GM21515 (cell line): ENCODE measurements around the gene SRRM1.

Experiments used
- ATAC-seq: cut with Tn5 transposase; IDR thresholded peaks from one replicate; pipeline ENCODE4 v1.9.1; 2021; ENCODE audit not compliant: unreplicated experiment

SRRM1 gene, protein sequence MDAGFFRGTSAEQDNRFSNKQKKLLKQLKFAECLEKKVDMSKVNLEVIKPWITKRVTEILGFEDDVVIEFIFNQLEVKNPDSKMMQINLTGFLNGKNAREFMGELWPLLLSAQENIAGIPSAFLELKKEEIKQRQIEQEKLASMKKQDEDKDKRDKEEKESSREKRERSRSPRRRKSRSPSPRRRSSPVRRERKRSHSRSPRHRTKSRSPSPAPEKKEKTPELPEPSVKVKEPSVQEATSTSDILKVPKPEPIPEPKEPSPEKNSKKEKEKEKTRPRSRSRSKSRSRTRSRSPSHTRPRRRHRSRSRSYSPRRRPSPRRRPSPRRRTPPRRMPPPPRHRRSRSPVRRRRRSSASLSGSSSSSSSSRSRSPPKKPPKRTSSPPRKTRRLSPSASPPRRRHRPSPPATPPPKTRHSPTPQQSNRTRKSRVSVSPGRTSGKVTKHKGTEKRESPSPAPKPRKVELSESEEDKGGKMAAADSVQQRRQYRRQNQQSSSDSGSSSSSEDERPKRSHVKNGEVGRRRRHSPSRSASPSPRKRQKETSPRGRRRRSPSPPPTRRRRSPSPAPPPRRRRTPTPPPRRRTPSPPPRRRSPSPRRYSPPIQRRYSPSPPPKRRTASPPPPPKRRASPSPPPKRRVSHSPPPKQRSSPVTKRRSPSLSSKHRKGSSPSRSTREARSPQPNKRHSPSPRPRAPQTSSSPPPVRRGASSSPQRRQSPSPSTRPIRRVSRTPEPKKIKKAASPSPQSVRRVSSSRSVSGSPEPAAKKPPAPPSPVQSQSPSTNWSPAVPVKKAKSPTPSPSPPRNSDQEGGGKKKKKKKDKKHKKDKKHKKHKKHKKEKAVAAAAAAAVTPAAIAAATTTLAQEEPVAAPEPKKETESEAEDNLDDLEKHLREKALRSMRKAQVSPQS

DNA sequence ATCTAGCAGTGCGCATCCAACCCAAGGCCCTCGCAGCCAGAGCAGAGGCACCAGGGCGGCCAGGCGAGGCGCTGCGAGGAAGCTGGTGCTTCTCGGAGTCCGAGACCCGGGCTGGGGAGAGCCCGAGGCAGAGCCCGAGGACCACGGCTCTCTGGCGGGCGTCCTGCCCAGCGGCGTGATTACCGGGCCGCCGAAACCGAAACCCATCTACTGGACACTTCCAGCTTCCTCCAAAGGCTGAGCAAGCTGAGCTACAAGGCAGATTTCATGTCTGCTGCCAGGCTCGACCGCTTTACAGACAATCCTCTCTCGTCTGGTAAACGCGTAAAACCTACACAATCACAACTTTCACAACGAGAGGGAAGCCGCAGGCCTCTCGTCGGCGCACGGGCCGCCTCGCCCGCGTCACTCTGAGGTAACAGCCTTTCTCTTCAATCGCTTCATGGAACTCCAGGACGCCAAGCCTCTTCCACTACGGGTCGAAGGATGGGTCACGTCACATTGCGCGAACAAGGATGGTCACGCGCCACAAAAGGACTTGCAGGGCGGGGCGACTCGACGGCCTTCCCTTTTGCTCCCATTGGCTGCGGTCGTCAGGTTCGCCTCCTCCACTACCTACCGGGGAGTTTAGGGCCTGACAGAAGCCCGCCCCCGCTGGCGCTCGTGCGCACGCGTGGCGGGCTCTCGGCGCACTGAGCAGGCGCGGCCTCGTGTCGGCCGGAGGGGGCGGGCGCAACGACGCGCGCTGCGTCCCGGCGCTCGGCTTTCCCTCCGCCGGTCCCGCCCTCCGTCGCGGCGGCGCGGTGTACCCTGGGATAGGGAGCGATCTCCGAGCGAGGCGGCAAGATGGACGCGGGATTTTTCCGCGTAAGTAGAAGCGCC is at the start of gene SRRM1:
Gene SRRM1 (plus strand): TSS at position 822 of the 882 bp plus-strand sequence. CDS start 25 bp downstream, at position 847.
- peak; percentile 86 for ATAC-seq

DNA sequence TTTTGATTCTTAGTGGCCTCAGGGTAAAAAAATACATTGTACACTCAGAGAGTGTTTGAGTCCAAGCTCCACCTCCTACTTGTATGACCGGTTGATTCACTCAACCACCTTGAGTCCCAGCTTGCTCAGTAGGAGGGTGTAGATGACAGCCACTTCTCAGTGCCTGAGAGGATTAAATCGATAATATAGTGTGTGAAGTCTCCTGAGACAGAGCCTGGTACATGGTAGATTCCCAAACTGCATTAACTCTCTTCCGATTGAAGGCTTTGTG is 48.8 kb upstream of the SRRM1 start:
- ATAC-seq: no peak

DNA sequence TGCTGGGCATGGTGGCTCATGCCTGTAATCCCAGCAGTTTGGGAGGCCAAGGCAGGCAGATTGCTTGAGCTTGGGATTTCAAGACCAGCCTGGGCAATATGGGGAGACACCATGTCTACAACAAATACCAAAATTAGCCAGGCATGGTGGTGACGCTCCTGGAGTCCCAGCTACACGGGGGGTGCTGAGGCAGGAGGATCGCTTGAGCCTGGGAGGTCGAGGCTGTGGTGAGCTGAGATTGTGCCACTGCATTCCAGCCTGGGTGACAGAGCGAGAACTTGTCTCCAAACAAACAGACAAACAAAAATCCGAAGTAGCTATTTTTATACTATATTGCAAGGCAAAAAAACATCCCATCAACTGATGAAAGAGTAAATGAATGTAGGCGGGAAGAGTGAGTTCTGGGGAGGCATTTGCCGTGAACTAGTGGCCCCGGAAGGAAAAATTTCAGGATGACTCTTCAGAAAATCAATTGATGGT is 46.7 kb upstream of the SRRM1 start:
- ATAC-seq: no peak

DNA sequence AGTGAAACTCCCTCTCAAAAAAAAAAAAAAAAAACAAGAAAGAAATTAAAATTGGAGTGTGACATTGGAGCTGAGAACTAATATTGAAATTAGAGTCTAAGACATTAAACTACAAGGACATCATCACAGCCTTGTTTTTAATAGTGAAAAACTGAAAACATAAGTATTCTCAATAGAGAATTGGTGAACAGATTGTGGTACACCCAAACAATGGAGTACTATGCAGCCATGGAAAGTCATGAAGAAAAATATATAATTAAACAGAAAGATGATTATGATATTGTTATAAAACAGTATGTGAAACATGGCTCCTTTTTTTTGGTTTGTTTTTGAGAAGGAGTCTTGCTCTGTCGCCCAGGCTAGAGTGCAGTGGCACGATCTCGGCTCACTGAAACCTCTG is 43.8 kb upstream of the SRRM1 start:
- no peak for ATAC-seq

DNA sequence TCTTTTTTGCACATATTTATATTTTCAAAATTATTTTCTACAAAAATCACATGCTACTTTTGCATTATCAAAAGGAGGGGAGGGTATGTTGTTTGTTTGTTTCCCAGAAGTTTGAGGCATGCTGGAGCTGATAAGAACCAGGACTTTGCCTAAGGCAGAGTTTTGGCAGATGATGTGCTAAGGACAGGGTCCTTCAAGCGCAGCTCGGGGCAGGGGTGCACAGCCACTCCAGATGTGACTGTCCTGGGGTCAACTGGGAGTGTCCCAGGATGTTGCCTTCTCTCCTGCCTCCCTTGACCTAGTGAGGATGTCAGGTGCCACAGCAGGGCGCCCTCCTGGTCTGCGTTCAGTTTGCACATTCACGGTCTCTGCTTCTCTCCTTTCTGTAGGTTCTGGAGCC is 42.6 kb upstream of the SRRM1 start:
- no peak for ATAC-seq

DNA sequence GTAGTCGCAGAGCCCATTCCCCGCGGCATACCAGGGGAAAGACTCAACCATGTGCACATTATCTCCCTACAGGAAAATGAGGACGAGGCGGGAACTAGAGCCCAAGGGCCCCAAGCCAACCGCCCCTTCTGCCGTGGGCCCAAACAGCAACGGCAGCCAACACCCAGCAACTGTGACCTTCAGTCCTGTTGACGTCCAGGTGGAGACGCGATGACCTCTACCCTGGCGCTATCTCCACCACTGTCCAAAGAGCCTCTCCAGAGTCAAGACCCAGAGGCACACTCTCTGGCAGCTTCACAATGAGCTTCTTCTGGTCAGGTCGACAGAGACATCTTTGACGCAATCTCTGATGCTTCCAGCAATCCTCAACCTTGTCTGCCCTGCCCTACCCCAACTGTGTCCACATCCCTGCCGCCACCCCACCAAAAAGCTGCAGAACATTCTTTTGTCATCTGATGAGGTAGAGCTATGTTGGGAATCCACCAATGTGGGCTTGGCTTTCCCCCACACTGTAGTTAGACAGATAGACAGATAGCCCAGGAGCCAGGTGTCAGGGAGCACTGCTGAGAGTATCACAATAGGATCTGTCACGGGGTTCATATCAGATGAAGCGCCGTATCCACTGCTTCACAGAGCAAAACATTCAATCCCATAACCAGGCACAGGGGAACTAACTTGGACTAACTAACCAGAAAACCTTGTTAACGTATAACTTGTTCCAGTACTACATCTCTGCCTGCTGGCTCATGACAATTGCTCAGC is 37.4 kb upstream of the SRRM1 start:
- no peak for ATAC-seq

DNA sequence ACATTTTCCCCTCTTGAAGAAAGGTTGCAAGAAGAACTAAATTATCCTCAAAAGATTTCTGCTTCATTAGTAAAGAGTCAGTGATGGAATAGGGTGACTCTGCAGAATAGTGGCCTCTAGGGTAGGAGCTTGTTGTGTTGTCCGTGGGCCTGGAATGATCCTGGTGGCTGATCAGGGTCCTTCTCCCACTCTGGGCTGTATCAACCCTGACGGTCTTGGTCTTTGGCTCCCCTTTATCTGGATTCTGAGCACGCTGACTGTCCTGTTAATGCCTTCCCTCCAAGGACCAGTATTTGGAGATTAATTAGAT is 36.9 kb upstream of the SRRM1 start:
- no peak for ATAC-seq

DNA sequence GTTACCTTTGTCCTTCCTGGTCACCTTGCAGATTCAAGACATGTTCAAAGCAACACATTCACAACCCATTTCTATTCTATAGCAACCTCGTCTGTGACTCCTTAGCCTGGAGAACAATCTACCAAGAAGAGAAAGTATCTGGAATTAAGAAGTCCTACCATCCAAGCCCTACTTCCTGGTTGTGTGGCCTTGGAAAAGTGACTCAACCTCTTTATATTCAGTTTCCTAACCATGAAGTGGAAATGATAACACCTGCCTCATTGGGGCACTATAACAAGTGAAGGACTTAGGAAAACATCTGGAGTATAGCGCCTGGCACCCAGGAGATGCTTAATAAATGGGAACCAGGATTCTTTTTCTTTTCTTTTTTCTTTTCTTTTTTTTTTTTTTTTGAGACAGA is 36.5 kb upstream of the SRRM1 start:
- ATAC-seq: no peak

DNA sequence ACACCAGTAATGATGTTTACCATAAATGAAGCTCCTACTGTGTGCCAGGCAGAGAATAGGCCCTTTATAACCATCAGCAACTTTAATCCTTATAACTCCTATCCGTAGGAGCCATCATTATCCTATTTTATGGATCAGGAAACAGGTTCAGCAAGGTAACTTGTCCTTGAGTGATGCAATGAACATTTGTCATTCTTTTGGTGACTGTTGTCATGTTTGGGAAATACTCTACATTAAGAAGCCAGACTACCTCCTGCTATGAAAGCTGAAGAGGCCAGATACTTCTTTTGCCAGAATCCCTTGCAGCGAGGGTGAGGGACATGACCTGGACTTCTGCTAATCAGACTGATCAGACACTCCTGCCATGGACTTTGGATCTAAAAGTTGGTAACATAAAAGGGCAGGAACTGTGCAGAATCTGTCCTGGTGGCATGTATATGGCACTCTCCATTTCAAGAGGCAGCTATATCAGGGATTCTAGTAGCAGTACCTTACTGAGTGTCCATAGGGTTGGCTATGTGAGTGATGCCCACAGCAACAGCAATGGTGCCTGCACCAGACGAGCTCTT is 33.1 kb upstream of the SRRM1 start:
- ATAC-seq: no peak

DNA sequence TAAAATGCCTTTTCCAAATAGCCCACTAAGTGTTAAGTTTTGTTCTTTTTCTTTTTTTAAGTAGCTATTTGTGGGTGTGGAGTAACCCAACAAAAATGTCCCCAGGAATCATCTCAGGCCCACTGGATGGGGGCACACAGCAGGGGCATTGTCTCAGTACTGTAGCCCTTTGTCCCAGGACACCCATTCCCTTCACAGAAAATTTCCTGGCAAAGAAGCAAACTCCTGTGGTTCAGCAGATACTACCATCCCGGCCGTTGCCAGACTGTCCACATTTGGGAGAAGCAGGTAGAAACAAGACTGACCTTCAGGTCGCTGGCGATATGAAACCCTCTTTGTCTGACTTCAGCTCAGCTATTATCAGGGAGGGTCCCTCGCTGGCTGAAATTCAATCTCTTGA is 23.7 kb upstream of the SRRM1 start:
- ATAC-seq: no peak

DNA sequence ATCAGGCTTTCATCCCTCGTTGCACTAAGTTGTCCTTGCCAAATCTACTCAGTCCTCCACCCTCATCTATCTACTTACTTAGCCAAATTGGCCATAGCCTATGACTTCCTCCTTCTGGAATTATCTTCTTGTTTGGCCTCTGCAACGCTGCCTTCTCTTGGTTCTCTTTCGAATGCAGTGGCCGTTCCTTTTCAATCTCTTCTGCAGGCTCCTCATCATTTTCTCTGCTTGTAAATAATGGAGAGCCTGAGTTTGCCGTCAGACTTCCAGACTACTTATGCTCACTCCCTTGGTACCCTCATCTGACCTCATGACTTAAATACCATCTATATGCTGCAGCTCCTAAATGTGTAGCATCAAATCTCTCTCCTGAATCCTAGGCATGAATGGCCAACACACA is 22.4 kb upstream of the SRRM1 start:
- ATAC-seq: no peak

DNA sequence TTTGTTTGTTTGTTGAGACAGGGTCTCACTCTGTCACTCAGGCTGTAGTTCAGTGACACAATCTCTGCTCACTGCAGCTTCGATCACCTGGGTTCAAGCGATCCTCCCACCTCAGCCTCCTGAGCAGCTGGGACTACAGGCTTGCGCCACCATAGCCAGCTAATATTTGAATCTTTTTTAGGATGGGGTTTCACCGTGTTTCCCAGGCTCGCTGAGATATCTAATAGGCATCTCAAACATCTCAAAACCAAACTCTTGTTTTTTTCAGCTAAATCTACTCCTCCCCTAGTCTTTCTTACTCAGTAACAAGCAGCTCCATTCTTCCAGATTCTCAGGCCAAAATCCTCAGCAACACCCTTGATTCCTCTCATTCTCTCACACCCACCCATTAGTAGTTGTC is 22.0 kb upstream of the SRRM1 start:
- no peak for ATAC-seq

DNA sequence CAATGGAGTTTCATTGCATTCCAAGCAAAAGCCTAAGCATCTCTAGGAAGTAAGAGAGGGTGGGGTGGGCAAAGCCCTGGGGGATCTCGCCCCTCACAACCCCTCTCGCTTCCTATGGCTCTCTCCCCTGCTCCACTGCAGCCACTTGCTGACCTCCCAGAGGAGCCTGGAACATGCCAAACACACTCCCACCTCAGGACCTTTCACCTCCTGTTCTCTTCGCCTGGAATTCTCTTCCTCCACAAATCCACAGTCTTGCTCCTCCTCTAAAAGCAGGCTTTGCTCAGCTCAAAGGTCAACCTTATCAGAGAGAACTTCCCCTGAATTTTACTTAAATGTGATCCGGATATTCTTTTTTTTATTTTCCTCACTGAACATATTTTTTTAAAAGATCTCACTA is 20.9 kb upstream of the SRRM1 start:
- no peak for ATAC-seq

DNA sequence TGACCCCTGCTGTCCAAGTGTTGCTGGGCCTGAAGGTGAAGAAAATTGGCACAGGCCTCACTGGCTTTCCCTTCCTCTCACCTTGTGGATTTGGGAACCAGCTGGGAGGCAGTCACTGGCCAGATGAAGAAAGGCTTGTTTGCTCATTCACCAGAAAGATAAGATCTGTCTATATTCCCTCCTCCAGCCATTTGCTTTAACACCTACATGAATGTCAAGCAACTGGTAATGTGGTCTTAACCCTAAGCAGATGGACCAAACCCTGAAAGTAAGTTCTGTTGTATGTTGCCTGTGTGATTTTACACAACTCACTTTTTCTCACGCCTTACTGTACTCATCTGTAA is 10.3 kb upstream of the SRRM1 start:
- no peak for ATAC-seq

DNA sequence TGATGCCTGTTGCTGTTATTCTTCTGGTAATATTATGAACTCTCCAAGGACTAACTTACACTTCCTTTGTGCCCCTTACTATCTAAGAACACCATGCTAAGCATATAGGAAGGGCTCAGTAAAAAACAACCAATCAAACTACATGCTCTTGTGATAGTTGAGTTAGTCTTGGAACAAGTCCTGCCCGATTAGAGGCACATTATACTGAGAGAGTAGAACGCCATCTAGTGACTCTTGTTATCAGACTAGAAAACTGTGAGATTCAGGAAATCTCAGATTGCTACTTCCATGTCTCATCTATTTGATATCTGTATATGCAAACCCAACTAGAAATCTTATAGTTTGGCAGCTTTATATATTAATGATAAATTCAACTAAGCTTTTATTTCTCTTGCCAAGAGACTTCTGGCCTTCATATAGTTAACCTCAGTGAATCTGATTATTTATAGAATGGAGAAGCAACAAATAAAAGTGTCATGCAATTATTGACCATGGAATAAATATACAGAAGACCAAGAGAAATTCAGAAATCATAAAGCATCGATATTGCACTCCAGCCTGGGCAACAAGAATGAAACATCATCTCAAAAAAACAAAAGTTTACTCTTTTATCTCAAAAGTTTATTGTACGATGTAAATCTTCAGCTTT is 7.8 kb upstream of the SRRM1 start:
- ATAC-seq: no peak

DNA sequence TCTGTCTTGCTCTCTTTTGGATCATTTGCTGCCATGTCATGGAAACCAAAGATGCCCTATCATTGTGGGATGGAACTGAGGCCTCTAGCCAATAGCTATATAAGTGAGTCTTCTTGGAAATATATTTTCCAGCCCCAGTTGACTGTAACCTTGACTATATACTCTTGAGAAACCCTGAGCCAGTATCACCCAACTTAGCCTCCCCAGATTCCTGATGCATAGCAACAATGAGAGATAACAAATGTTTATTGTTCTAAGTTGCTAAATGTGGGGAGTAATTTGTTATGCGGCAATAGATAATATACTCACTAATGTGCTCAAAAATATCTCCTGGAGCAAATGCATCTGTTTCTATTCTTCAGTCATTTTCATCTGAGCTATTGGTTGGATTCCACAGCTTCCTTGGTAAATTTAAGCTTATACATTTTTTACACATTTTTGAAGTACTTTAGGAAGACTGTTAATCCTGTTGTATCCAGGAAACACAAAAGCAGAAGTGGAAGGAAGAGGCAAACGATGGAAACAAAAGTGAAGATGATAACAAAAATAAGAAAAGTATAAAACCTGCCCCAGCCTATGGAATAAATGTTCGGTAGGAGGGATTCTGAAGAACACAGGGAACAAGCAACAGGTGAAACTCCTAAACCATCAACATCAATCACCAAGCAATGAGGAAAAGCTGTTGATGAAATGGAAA is 6.3 kb upstream of the SRRM1 start:
- no peak for ATAC-seq

DNA sequence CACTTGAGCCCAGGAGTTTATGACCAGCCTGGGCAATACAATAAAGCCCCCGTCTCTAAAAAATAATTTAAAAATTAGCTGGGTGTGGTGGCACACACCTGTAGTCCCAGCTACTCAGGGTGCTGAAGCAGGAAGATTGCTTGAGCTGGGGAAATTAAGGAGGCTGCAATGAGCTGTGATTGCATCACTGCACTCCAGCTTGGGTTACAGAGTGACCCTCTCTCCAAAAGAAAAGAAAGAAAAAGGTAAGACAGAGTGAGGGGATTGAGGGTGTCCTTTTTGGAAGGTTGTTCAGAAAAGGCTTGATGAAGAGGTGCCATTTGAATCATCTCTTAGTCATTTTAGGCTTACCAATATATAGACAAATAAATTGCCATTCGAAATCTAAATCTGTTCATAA is 4.0 kb upstream of the SRRM1 start:
- no peak for ATAC-seq

DNA sequence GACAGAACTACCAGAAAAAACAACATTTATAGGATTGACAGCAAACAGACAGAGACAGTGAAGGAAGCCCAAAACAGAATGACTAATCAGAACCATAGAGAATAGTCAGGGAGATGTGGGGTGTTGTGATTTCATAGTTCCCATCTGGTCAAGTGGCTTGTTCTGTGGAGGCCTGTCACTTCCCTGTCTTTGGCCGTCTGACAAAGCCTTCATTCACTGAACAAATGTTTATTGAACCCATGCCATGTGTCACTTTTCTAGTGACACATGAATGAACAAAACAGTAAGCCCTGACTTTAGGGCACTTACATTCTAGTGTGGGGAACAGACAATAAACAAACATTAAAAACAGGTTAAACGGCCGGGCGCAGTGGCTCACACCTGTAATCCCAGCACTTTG is 3.2 kb upstream of the SRRM1 start:
- no peak for ATAC-seq

DNA sequence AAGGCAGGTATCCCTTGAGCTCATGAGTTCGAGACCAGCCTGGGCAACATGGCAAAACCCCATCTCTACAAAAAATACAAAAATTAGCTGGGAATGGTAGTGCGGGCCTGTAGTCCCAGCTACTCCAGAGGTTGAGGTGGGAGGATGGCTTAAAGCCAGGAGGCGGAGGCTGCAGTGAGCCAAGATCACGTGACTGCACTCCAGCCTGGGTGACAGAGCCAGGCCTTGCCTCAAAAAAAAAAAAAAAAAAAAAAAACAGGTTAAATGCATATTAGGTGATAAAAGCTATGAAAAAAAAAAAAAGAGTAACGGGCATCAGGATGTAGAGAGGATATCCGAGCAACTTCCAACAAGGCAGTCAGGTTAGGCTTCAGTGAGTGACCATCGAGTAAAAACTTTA is 2.8 kb upstream of the SRRM1 start:
- no peak for ATAC-seq
